K562 (cell line): ENCODE measurements around the gene KLHL28. TPM values are rescaled to one million over a fixed set of nuclear protein-coding genes. Genes with fewer than 3 reads are reported as not detected.

Source experiments
- ATAC-seq: fragments of 200-7000 bp; cut with Tn5 transposase; 3 replicates; pipeline ENCODE4 v1.9.1; 2020; ENCODE audit warnings: moderate library complexity
- BruUV-seq: library from RNA; stranded (reverse); fragments of 400-500 nt; replicated peaks from 2 replicates; lab custom pipeline; 2021; lab: Mats Ljungman, UMichigan
- CTCF ChIA-PET: fragments of 300-600 bp; formaldehyde crosslinking; extraction: SDS; loops from one replicate; lab custom pipeline; 2021; ENCODE audit warnings: low intra/inter-chr PET ratio; lab: Yijun Ruan, JAX
- POLR2A ChIA-PET: fragments of 300-600, 350-650 bp; sonication (Branson Sonifier 250); formaldehyde crosslinking; extraction: SDS; loops from one replicate; lab custom pipeline; 2021; ENCODE audit warnings: antibody characterized with exemption, inconsistent platforms; lab: Yijun Ruan, JAX
- DNase-seq, 4 experiments: peaks; one replicate each; pipeline versions ENCODE4 v3.0.0 to v3.0.0-alpha.2; 2011 to 2018; ENCODE audit warnings: low spot score in 3 of 4, mixed read lengths in 3 of 4; ENCODE audit errors: extremely low read depth in 1 of 4
- FAIRE-seq: peaks from 2 replicates; lab custom pipeline; 2011; peaks lifted over from hg19 to GRCh38; lab: Jason Lieb, UNC
- H2AFZ ChIP-seq: 2 replicates; pipeline ENCODE4 v1.6.0; 2011; ENCODE audit warnings: low read depth, low read length, control low read depth, inconsistent platforms
- H3K27ac ChIP-seq: fragments of 200-600 bp; 3 replicates; pipeline ENCODE4 v1.8.0; 2011; ENCODE audit warnings: low read depth, mild to moderate bottlenecking, control low read depth, inconsistent platforms, low read length, moderate library complexity, mixed read lengths; ENCODE audit errors: extremely low read depth
- H3K27me3 ChIP-seq, 2 experiments: fragments of 300-600 bp in 1 of 2; 2 replicates in 1 of 2; 3 replicates in 1 of 2; pipeline versions ENCODE4 v1.6.0 to v1.8.0; 2011; ENCODE audit warnings: inconsistent platforms in 2 of 2, low read length in 2 of 2, mild to moderate bottlenecking in 1 of 2, mixed read lengths in 1 of 2, moderate library complexity in 1 of 2; ENCODE audit not compliant: control insufficient read depth in 2 of 2, insufficient read depth in 2 of 2
- H3K36me3 ChIP-seq: fragments of 300-600 bp; 3 replicates; pipeline ENCODE4 v1.8.0; 2011; ENCODE audit warnings: mild to moderate bottlenecking, low read length, inconsistent platforms; ENCODE audit not compliant: control insufficient read depth, insufficient read depth
- H3K4me1 ChIP-seq, 2 experiments: fragments of 200-600 bp in 1 of 2; replicated peaks in 1 of 2; 2 replicates in 1 of 2; 3 replicates in 1 of 2; pipeline versions ENCODE4 v1.5.1 to v1.8.0; 2011; ENCODE audit warnings: inconsistent platforms in 2 of 2, low read length in 2 of 2, mild to moderate bottlenecking in 1 of 2, mixed read lengths in 1 of 2, moderate library complexity in 1 of 2; ENCODE audit not compliant: control insufficient read depth in 2 of 2, insufficient read depth in 2 of 2
- H3K4me2 ChIP-seq: 2 replicates; pipeline ENCODE4 v1.6.1; 2011; ENCODE audit warnings: low read length, control low read depth, inconsistent platforms, mixed read lengths; ENCODE audit not compliant: insufficient read depth
- H3K4me3 ChIP-seq: fragments of 200-600 bp; sonication (generic), shearing (Covaris generic); 2 replicates; pipeline ENCODE4 v1.5.1; 2016; ENCODE audit warnings: control low read depth, inconsistent platforms
- H3K79me2 ChIP-seq: fragments of 200-600 bp; 3 replicates; pipeline ENCODE4 v1.8.0; 2011; ENCODE audit warnings: low read length, inconsistent platforms; ENCODE audit not compliant: control insufficient read depth, insufficient read depth
- H3K9ac ChIP-seq, 2 experiments: 2 replicates each; pipeline versions ENCODE4 v1.6.0 to v1.6.1; 2011; ENCODE audit warnings: low read depth in 2 of 2, low read length in 2 of 2, control low read depth in 1 of 2, inconsistent platforms in 1 of 2, mild to moderate bottlenecking in 1 of 2, mixed read lengths in 1 of 2; ENCODE audit not compliant: insufficient read depth in 1 of 2
- H3K9me1 ChIP-seq: one replicate; pipeline ENCODE4 v1.6.0; 2011; ENCODE audit warnings: inconsistent platforms, mild to moderate bottlenecking, low read length, moderate library complexity; ENCODE audit not compliant: control insufficient read depth, insufficient read depth
- H3K9me3 ChIP-seq: replicated peaks from 2 replicates; pipeline ENCODE4 v1.5.1; 2011; ENCODE audit warnings: low read depth, low read length, inconsistent platforms; ENCODE audit not compliant: control insufficient read depth, insufficient read depth
- H4K20me1 ChIP-seq: replicated peaks from 2 replicates; pipeline ENCODE4 v1.6.1; 2011; ENCODE audit warnings: low read length, inconsistent platforms, mixed read lengths; ENCODE audit not compliant: control insufficient read depth, insufficient read depth
- CBX3 ChIP-seq, 2 experiments: IDR thresholded peaks; 1 replicate in 1 of 2; 2 replicates in 1 of 2; pipeline ENCODE4 v1.6.1; 2012; ENCODE audit warnings: inconsistent platforms in 2 of 2, low read length in 2 of 2, borderline replicate concordance in 1 of 2, control low read depth in 1 of 2
- HMGN3 ChIP-seq: IDR thresholded peaks from 2 replicates; pipeline ENCODE4 v1.6.1; 2011; ENCODE audit warnings: borderline replicate concordance, low read depth, mild to moderate bottlenecking, mixed read lengths, low read length; ENCODE audit not compliant: insufficient read length; ENCODE audit errors: extremely low read depth
- LCOR ChIP-seq: sonication (generic); formaldehyde crosslinking; IDR thresholded peaks from 2 replicates; pipeline ENCODE4 v1.8.0; 2022; ENCODE audit warnings: mild to moderate bottlenecking, missing genetic modification reagents
- NFXL1 ChIP-seq: fragments of 450-650 bp; formaldehyde crosslinking; IDR thresholded peaks from 2 replicates; pipeline ENCODE4 v1.4.0; 2021; ENCODE audit warnings: mild to moderate bottlenecking
- NR1H2 ChIP-seq: sonication (generic); formaldehyde crosslinking; IDR thresholded peaks from 2 replicates; pipeline ENCODE4 v1.4.0; 2020; ENCODE audit warnings: mild to moderate bottlenecking, missing genetic modification reagents
- SNRNP70 ChIP-seq: fragments of 200-400 bp; formaldehyde crosslinking; optimal IDR thresholded peaks from 2 replicates; pipeline ENCODE3; 2017; ENCODE audit warnings: low read depth, low read length
- TCF7 ChIP-seq: sonication (generic); IDR thresholded peaks from 2 replicates; pipeline ENCODE4 v1.6.1; 2016; ENCODE audit warnings: antibody characterized with exemption, borderline replicate concordance
- U2AF2 ChIP-seq: fragments of 200-400 bp; formaldehyde crosslinking; optimal IDR thresholded peaks from 2 replicates; pipeline ENCODE3; 2017; ENCODE audit warnings: low read depth, mild to moderate bottlenecking, low read length
- ZNF12 ChIP-seq: sonication (generic); formaldehyde crosslinking; IDR thresholded peaks from 2 replicates; pipeline ENCODE4 v1.4.0; 2020; ENCODE audit warnings: mild to moderate bottlenecking, missing genetic modification reagents
- ZNF174 ChIP-seq: fragments of 250-450 bp; sonication (Bioruptor Pico); IDR thresholded peaks from 2 replicates; pipeline ENCODE4 v1.4.0; 2020; ENCODE audit warnings: mild to moderate bottlenecking
- WGBS: fragments of 100-300 bp; shearing (Covaris generic); methylation state at CpG from one replicate; pipeline ENCODE4 v1.1.6; 2016; ENCODE audit warnings: low coverage, mixed read lengths; ENCODE audit not compliant: insufficient coverage; ENCODE audit errors: missing lambda C conversion rate; 5-methylcytosine and 5-hydroxymethylcytosine counted together
- in situ Hi-C: fragments of 300-500 bp; cut with MboI; formaldehyde crosslinking; loops from 4 replicates; pipeline ENCODE4 v1.15.0; 2018; ENCODE audit warnings: inconsistent platforms, mixed read lengths
- intact Hi-C: fragments of 100-400 bp; cut with micrococcal nuclease; formaldehyde crosslinking; loops from 2 replicates; pipeline ENCODE4 v1.14.2; 2022
- polyA plus RNA-seq, 8 experiments: library from polyadenylated mRNA; depleted of rRNA in 4 of 8; stranded (reverse) in 5 of 8; unstranded in 3 of 8; fragments of >200 nt; fragmentation: Nextera tagmentation in 2 of 8; fragmentation: Illumina TruSeq in 1 of 8; extraction: Ambion mirVana in 2 of 8; extraction: Trizol in 1 of 8; gene quantifications; 2 replicates each; pipeline versions ENCODE4 v1.2.1 to v1.2.3, GENCODE V29; 2011 to 2014; ENCODE audit warnings: inconsistent platforms in 1 of 8, missing spikeins in 1 of 8
- total RNA-seq, 7 experiments: library from RNA; depleted of rRNA in 6 of 7; stranded (reverse); fragments of >200 nt in 6 of 7; fragmentation: Illumina TruSeq in 2 of 7; extraction: Trizol in 2 of 7; gene quantifications; 2 replicates each; pipeline versions ENCODE4 v1.2.1 to v1.2.3, GENCODE V29; 2011 to 2021; ENCODE audit warnings: low replicate concordance in 1 of 7

KLHL28 gene
- total and polyA plus RNA-seq, 9 of the 15 experiments (the other 6 are each of a cell fraction or from before 2014, with no cell fraction given) = 1.1 to 7.5 (median 4.7) TPM

DNA sequence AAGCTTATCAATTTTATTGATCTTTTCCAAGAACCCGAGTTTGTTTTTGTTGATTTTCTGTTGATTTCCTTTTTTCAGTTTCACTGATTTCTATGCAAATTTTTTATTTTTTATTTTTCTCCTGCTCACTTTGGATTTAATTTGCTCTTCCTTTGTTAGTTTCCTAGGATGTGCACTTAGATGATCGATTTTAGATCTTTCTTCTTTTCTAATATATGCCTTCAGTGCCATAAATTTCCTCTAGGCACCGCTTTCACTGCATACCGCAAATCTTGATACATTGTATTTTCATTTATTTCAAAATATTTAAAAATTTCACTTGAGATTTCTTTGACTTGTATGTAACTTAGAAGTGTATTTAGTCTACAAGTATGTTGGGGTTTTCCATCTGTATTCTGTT is 9.7 kb upstream of the KLHL28 start:
- no peak overlapping the region for H3K27ac ChIP-seq
- ATAC-seq = no peak
- in situ Hi-C loops = no loop called here
- H3K4me1 ChIP-seq = no peaks in the 10 kb centered on the region; a peak in 1 of 5 replicates
- H3K9ac ChIP-seq = no peak overlapping the region
- no peaks in the 10 kb centered on the region; the same call in 2 of the 3 replicates for H3K36me3 ChIP-seq
- H4K20me1 ChIP-seq = no peaks in the 10 kb centered on the region
- no peaks in the 10 kb centered on the region for H3K9me1 ChIP-seq
- POLR2A ChIA-PET = no interaction called here
- H3K27me3 ChIP-seq = no peaks in the 10 kb centered on the region
- no peak for TF ChIP-seq NFXL1
- TF ChIP-seq CBX3 (IDR thresholded peaks at IDR 0.05; ENCODE audit: borderline replicate concordance in 1 of 2, low read length in 2 of 2) = no peak
- no peak for TF ChIP-seq U2AF2
- no peak for TF ChIP-seq NR1H2
- TF ChIP-seq LCOR (CRISPR knock-in tag) = no peak
- TF ChIP-seq HMGN3 = no peak
- no peak for TF ChIP-seq ZNF174 (CRISPR knock-in tag)
- no peak for TF ChIP-seq TCF7
- TF ChIP-seq ZNF12 = no peak
- no peak for TF ChIP-seq SNRNP70
- WGBS = 74% methylated on average over 4 of the region's 4 CpGs
- no peak for FAIRE-seq
- H2AFZ ChIP-seq = no peak overlapping the region
- no peak for DNase-seq
- no peaks in the 10 kb centered on the region for H3K9me3 ChIP-seq
- peaks cover 68% of the 10 kb centered on the region for H3K79me2 ChIP-seq
- no peak overlapping the region for H3K4me2 ChIP-seq
- CTCF ChIA-PET = no interaction called here
- intact Hi-C loops = no loop called here
- BruUV-seq = no TSS peak
- H3K4me3 ChIP-seq = no peak overlapping the region
